ENCODE results near the gene COMMD10.
"Not testable (repeated sequence)": the region's sequence is repeated elsewhere in the genome, so short reads cannot be mapped to it uniquely, and the experiment has no call there.

The COMMD10 gene

DNA sequence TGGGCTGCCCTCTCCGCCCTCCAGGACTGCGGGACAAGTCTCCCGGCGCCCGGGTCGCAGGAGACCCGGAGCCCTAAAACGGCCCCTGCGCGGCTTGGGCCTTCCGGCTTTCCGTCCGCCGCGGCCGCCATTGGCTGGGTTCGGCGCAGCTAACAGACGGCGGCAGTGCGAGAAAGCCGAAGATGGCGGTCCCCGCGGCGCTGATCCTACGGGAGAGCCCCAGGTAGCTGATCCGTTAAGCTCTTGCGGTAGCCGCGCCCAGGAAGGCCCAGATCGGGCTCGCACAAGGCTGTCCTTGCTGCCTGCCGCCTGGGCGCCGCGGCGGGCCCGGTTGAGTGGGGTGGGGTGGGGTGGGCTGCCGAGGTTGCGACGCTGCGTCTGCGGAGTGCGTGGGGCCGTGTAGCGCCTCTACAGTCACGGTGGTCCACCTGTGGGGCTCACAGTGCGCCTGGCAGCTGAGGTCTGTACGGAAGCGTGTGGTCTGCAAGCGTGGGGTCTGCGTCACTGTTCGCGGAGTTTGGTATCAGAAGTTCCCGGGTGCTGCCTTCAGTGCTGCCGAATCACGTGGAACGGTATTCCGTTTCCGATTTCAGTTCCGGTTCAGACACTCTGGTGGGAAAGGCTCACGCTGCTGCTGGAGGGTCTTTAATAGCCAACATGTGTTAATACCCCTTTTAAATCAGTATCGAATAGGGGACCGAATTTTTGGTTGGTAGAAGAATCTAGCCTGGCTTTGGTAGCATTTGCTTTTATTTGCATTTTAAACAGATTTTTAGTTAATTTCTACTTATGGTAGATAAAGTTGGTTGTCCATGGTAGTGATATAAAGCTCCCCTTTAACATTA lies at the start of gene COMMD10:
Gene COMMD10, plus strand, starts transcription at position 155 of the 845 bp plus-strand sequence.
- peak; percentile 44 for DNase-seq (ENCODE audit: low read depth)

GRCh38 chr5:116035123-116035522 lies 49.7 kb upstream of the COMMD10 start:
- DNase-seq (ENCODE audit: low read depth), result no peak

- no peak for DNase-seq (ENCODE audit: low read depth)
Observed at GRCh38 chr5:116037236-116037822, 47.5 kb upstream of the COMMD10 start.

DNA sequence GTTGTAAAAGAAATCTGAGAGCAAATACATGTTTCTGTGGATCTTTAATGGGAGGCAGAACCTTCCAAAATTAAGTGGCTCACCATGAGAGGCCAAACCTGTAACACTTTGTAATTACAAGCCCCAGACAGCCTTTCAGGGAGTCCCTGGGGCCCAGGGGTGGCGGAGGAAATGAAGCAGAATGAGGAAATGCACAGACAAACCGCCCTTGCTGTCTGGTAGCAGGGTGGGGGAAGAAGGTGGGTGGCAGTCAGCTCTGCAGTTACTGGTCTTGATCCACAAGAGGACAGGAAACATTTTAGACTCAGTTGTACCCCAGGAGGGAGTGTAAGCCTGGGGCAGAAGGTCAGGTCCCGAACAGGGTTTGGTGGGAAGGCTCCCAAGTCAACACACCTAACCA lies 46.0 kb upstream of the COMMD10 start:
- no peak for DNase-seq (ENCODE audit: low read depth)

DNA sequence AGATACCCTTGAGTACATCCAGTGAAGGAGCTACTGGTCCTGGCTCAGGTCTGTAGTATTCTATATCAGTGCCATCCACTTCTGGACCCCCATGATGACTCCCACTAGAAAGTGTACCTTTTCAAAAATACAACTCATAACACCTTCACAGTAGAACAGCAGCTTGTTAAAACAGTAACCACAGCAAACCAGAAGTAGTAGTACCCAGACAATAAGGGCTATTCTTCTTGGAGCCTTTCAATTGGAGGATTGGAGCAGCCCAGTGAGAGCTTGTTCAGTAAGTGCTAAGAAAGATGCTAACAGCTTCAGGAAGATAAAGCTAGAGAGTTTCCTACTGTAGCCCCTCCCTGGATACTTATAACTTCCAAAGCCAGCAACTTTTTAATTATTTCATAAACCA lies 42.5 kb upstream of the COMMD10 start:
- no peak for DNase-seq (ENCODE audit: low read depth)

- DNase-seq (ENCODE audit: low read depth), result no peak
Observed at GRCh38 chr5:116044073-116044472, 40.8 kb upstream of the COMMD10 start.

GRCh38 chr5:116045821-116046220 lies 39.0 kb upstream of the COMMD10 start:
- DNase-seq (ENCODE audit: low read depth), result no peak

GRCh38 chr5:116046261-116046660 lies 38.6 kb upstream of the COMMD10 start:
- no peak for DNase-seq (ENCODE audit: low read depth)

DNA sequence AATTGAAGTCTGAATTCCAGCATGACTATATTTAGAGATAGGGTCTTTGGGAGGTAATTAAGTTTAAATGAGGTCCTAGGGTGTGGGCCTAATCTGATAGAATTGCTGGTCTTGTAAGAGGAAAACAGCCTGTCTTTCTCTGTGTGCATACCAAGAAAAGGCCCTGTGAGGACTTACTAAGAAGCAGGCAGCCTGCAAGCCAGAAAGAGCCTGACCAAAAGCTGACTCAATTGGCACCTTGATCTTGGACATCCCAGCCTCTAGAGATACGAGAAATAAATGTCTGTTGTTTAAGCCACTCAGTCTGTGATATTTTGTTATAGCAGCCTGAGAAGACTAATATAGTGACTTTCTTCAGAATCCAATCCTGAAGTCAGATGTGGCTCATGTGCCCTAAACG lies 38.0 kb upstream of the COMMD10 start:
- no peak for DNase-seq (ENCODE audit: low read depth)

- no peak for DNase-seq (ENCODE audit: low read depth)
Observed at GRCh38 chr5:116058346-116058936, 26.4 kb upstream of the COMMD10 start.

DNA sequence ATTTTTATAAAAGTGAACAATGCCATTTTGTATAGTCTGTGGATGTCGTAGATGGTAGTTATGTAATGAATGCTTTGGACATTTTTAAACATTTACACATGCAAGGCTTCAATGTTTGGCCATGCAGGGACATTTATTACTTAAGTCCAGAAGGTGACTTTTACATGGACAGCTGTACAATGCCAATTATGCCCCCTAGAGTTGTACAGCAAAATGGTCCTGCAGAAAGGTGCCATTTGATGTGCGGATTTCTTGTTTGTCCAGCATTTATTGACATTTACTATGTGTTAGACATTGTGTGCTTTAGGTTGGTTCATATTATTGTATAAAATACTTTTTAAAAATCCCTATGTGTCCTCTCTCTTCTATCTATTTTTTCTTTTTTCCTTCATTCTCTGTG lies 22.5 kb upstream of the COMMD10 start:
- no peak for DNase-seq (ENCODE audit: low read depth)

DNA sequence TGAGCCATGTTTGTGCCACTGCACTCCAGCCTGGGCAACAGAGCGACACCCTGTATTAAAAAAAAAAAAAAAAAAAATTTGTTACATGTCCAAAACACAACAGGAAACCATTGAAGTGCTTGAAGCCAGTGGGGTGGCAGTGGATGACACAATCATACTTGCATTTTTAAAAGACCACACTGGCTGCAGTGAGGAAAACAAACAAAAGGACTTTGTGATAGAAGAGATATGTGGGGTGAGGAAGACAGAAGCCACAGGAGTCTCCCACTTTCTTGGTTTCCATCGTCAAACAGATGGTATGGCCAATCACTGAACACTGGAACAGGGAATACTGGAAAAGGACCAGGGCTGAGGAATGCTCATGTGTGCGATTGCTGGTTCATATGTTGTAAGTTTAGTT lies 20.9 kb upstream of the COMMD10 start:
- no peak for DNase-seq (ENCODE audit: low read depth)

GRCh38 chr5:116068028-116068632 lies 16.7 kb upstream of the COMMD10 start:
- peak; percentile 36 for DNase-seq (ENCODE audit: low read depth)

DNA sequence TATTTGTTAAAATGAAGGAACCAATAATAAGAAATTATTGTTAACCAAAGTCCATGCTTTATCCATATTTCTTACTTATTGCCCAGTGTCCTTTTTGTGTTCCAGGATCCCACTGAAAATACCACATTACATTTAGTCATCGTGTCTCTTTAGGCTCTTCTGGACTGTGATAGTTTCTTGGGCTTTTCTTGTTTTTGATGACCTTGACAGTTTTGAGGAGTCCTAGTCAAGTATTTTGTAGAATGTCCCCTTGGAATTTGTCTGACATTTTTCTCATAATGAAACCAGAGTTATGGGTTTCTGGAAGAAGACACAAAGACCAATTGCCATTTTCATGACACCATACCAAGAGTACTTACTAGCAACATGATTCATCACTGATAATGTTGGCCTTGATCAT lies 13.6 kb upstream of the COMMD10 start:
- DNase-seq (ENCODE audit: low read depth), result no peak

DNA sequence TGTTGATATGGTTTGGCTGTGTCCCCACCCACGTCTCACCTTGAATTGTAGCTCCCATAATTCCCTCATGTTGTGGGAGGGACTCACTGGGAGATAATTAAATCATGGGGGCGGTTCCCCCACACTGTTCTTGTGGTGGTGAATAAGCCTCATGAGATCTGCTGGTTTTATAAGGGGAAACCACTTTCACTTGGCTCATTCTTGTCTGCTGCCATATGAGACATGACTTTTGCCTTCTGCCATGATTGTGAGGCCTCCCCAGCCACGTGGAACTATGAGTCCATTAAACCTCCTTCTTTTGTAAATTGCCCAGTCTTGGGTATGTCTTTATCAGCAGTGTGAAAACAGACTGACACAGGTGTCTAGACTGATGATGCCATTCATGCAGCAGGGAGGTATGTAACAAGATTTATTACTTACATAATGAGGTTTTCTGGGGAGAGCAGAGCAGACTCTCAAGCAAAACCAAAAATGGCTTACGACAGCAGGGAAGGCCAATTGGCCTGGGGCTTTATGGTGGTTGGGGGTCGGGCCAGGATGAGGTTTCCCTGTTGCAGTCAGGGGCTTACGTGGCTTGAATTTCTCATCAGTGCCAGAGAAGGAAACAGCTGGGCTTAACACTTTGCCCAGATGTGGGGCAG lies 9.5 kb upstream of the COMMD10 start:
- no peak for DNase-seq (ENCODE audit: low read depth)

DNA sequence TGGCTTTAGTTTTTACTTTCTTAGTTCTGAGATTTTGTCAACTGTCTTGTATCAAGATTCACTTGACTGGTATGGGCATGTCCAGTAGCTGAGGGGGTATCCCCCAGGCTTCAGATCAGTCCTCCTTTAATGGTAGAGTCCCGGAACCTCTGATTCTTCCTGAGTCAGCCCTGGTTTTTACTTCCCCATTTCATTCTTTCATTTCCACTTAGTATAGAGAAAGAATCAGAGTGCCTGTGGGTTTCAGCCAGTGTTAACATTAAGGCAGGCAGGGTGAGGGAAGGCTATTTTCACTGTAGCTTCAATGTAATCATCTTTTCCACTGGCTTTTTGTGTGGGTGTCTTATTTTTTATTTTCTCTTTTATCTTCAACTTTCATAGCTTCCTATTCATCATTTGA lies 8.3 kb upstream of the COMMD10 start:
- no peak for DNase-seq (ENCODE audit: low read depth)

DNA sequence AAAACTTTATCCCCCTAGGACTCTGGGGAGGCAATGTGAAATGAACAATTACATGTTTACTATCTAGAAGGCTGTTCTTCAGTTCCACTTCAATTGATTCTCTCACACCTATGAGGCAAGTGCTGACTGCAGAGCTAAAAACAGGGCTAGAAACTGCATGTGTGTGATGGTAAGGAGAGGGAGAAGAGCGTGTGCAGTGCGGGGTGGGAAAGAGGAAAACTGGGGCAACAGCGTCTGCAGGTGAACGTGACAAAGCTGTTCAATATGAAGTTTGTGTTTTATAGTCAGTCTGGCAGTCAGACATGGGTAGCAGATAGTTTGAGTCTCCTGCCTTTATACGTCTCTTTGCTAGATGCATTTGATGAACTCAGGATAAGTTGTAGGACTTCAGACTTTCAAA lies 6.6 kb upstream of the COMMD10 start:
- no peak for DNase-seq (ENCODE audit: low read depth)

DNA sequence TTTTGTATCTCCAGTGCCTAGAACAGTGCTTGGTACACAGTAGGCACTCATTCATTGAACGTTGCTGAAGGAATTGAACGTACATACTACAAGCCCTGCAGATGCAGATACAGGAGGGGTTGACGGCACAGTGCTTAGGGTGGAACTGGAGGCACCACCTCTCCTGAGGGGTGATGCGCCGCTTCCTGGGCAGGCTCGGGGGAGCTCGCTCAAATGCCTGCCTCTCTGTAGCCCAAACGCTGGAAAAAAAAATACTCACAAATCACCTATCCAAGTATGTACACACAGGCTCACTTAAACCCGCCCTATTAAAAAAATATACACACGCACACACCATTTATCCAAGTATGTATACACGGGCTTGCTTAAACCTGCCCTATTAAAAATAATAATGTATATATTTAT lies 536 bp upstream of the COMMD10 start:
- DNase-seq (ENCODE audit: low read depth), result no peak

- not testable (repeated sequence) for DNase-seq (ENCODE audit: low read depth)
Observed at GRCh38 chr5:116086309-116086708, 1.5 kb downstream of the COMMD10 start.

- no peak for DNase-seq (ENCODE audit: low read depth)
Observed at GRCh38 chr5:116088062-116088461, 3.2 kb downstream of the COMMD10 start.

DNA sequence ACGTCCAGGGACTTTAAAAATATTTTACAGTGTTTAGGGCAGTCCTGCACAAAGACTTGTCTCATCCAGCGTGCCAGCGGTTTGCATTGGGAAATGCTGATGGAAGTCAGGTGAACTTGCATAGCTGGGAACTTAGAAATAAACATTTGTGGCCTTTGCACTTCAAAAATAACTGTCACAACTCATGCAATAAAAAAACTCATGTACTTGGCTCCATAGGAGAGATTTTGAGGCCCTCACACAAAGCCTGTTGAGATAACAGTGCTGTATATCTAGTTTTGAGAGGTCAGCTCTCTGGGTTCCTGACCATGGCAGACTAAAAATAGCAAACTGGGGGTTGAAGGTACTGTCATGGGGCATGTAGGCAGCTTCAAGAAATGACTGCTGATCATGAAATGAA lies 5.5 kb downstream of the COMMD10 start:
- DNase-seq (ENCODE audit: low read depth), result no peak

- DNase-seq (ENCODE audit: low read depth), result no peak
Observed at GRCh38 chr5:116091416-116091815, 6.6 kb downstream of the COMMD10 start.
